ENCODE data around the gene BSG. TPM values are rescaled to one million over a fixed set of nuclear protein-coding genes. Genes with fewer than 3 reads are reported as not detected.

Gene BSG
- total RNA-seq, 1 donor from 2014 or later = 144 TPM

DNA sequence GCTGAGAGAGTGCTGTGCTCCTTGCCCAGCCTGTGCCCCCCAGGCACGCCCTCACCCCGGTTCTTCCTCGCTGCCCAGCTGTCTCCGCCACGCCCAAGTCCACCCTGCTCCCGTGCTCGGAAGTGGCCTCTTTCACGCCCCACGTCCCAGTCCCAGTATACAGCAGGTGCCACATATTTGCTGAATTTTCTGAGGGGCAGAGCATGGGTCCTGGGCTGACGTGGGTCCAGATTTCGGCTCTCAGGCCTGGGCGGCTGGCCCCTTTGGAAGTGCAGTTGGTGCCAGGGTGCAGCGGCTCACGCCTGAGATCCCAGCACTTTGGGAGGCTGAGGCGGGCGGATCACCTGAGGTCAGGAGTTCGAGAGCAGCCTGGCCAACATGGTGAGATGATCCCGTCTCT lies 20.7 kb downstream of the BSG start:
- no peaks in the 10 kb centered on the region for H3K9me3 ChIP-seq (ENCODE audit: control insufficient read depth in 3 of 3, low read length in 3 of 3)
- peaks cover 0 to 1% (median 0%) of the 10 kb centered on the region in 3 donors for H3K4me1 ChIP-seq (ENCODE audit: control insufficient read depth in 3 of 3, insufficient read depth in 3 of 3, low read length in 3 of 3)
- peaks cover 42 to 67% (median 49%) of the 10 kb centered on the region in 3 donors for H3K27me3 ChIP-seq (ENCODE audit: control insufficient read depth in 3 of 3, insufficient read depth in 3 of 3, low read length in 3 of 3)
- no peak overlapping the region for H3K9ac ChIP-seq (ENCODE audit: low read depth in 1 of 3, low read length in 3 of 3)
- no peak overlapping the region for H3K27ac ChIP-seq (ENCODE audit: low read depth, low read length)
- no peak overlapping the region for H3K4me3 ChIP-seq (ENCODE audit: low read length in 3 of 3)
- no peaks in the 10 kb centered on the region for H3K36me3 ChIP-seq (ENCODE audit: control insufficient read depth in 3 of 3, insufficient read depth in 3 of 3, low read length in 3 of 3)

GRCh38 chr19:593505-593904 lies 21.1 kb downstream of the BSG start:
- Histone ChIP-seq H3K9me3 (ENCODE audit: control insufficient read depth in 3 of 3, low read length in 3 of 3) (no peaks in the 10 kb centered on the region), H3K4me1 (ENCODE audit: control insufficient read depth in 3 of 3, insufficient read depth in 3 of 3, low read length in 3 of 3) (no peaks in the 10 kb centered on the region), H3K27me3 (ENCODE audit: control insufficient read depth in 3 of 3, insufficient read depth in 3 of 3, low read length in 3 of 3) (peaks cover 37 to 63% (median 44%) of the 10 kb centered on the region in 3 donors), H3K27ac (ENCODE audit: low read depth, low read length) (no peak overlapping the region), H3K9ac (ENCODE audit: low read depth in 1 of 3, low read length in 3 of 3) (no peak overlapping the region), H3K4me3 (ENCODE audit: low read length in 3 of 3) (no peak overlapping the region), H3K36me3 (ENCODE audit: control insufficient read depth in 3 of 3, insufficient read depth in 3 of 3, low read length in 3 of 3) (no peaks in the 10 kb centered on the region)

GRCh38 chr19:594265-594870 lies 22.0 kb downstream of the BSG start:
- Histone ChIP-seq H3K27ac (ENCODE audit: low read depth, low read length) (no peak overlapping the region), H3K9ac (ENCODE audit: low read depth in 1 of 3, low read length in 3 of 3) (no peak overlapping the region), H3K4me3 (ENCODE audit: low read length in 3 of 3) (no peak overlapping the region), H3K4me1 (ENCODE audit: control insufficient read depth in 3 of 3, insufficient read depth in 3 of 3, low read length in 3 of 3) (no peaks in the 10 kb centered on the region), H3K27me3 (ENCODE audit: control insufficient read depth in 3 of 3, insufficient read depth in 3 of 3, low read length in 3 of 3) (peaks cover 29 to 55% (median 39%) of the 10 kb centered on the region in 3 donors), H3K9me3 (ENCODE audit: control insufficient read depth in 3 of 3, low read length in 3 of 3) (no peaks in the 10 kb centered on the region), H3K36me3 (ENCODE audit: control insufficient read depth in 3 of 3, insufficient read depth in 3 of 3, low read length in 3 of 3) (no peaks in the 10 kb centered on the region)

DNA sequence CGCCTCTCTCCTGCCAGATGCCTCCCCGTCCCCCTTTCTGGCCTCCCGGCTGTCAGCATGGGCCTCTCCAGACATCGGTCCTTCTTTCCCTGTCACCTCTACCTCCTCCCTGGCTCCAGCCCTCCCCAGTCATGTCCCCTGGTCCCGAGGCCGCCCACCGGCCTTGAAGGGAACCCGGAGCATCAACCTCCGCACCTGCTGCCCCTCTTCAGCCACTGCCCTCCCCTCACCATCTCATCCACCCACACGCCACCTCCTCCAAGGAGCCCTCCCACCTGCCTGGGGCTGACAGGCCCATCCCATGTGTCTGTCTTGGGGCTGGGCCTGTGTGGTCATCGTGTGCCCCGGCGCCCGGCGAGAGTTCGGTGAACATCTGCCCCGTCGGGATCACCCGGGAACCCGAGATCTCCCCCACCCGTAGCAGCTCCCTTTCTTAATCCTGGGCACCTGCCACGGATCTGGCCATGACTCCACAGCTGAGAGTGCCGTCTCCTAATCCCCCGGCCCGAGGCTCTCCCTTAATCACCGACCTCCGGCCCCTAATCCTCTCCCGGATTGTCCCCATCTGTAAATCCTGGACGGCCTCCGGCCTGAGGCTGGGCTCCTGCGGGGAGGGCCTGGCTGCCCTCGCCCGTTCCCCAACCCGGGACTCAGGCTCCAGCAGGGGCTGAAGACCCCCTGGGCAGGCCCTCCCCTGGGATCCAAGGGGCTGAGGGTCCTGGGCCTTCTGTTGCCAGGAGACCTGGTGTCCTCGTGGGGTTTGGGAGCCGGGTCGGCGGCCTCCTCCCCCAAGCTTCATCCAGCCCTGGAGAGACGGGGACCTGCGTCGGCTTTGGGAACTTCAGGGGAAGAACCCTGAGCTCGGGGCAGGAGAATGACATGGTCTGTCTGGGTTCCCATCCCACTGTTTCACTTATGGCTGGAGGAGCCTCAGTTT lies 23.2 kb downstream of the BSG start:
- Histone ChIP-seq H3K27me3 (ENCODE audit: control insufficient read depth in 3 of 3, insufficient read depth in 3 of 3, low read length in 3 of 3) (peaks cover 28 to 54% (median 39%) of the 10 kb centered on the region in 3 donors), H3K9me3 (ENCODE audit: control insufficient read depth in 3 of 3, low read length in 3 of 3) (no peaks in the 10 kb centered on the region), H3K36me3 (ENCODE audit: control insufficient read depth in 3 of 3, insufficient read depth in 3 of 3, low read length in 3 of 3) (no peaks in the 10 kb centered on the region), H3K9ac (ENCODE audit: low read depth in 1 of 3, low read length in 3 of 3) (no peak overlapping the region), H3K27ac (ENCODE audit: low read depth, low read length) (no peak overlapping the region), H3K4me1 (ENCODE audit: control insufficient read depth in 3 of 3, insufficient read depth in 3 of 3, low read length in 3 of 3) (no peaks in the 10 kb centered on the region), H3K4me3 (ENCODE audit: low read length in 3 of 3) (no peak overlapping the region)

DNA sequence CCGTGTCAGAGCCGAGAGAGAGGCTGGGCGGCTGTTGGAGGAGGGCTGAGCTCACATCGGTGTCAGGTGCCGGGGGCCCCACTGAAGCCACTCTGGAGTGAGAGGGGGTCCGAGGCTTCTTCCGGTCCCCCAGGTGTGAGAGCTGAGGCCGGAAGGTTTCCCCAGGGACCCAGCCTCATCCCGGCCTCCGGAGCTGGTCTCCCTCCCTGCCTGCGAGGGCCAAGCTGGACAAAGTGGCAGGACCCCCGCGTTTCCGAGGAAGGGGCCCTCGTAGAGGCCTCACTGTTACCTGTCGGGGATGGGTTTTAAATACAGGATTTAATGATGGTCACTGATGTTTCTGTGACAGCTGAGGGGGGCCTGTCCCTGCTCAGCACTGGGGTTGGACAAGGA lies 23.9 kb downstream of the BSG start:
- H3K4me3 ChIP-seq (ENCODE audit: low read length in 3 of 3) = no peak overlapping the region
- H3K27ac ChIP-seq (ENCODE audit: low read depth, low read length) = no peak overlapping the region
- H3K9ac ChIP-seq (ENCODE audit: low read depth in 1 of 3, low read length in 3 of 3) = no peak overlapping the region
- H3K9me3 ChIP-seq (ENCODE audit: control insufficient read depth in 3 of 3, low read length in 3 of 3) = no peaks in the 10 kb centered on the region
- no peaks in the 10 kb centered on the region for H3K36me3 ChIP-seq (ENCODE audit: control insufficient read depth in 3 of 3, insufficient read depth in 3 of 3, low read length in 3 of 3)
- peaks cover 24 to 48% (median 32%) of the 10 kb centered on the region in 3 donors for H3K27me3 ChIP-seq (ENCODE audit: control insufficient read depth in 3 of 3, insufficient read depth in 3 of 3, low read length in 3 of 3)
- no peaks in the 10 kb centered on the region for H3K4me1 ChIP-seq (ENCODE audit: control insufficient read depth in 3 of 3, insufficient read depth in 3 of 3, low read length in 3 of 3)

DNA sequence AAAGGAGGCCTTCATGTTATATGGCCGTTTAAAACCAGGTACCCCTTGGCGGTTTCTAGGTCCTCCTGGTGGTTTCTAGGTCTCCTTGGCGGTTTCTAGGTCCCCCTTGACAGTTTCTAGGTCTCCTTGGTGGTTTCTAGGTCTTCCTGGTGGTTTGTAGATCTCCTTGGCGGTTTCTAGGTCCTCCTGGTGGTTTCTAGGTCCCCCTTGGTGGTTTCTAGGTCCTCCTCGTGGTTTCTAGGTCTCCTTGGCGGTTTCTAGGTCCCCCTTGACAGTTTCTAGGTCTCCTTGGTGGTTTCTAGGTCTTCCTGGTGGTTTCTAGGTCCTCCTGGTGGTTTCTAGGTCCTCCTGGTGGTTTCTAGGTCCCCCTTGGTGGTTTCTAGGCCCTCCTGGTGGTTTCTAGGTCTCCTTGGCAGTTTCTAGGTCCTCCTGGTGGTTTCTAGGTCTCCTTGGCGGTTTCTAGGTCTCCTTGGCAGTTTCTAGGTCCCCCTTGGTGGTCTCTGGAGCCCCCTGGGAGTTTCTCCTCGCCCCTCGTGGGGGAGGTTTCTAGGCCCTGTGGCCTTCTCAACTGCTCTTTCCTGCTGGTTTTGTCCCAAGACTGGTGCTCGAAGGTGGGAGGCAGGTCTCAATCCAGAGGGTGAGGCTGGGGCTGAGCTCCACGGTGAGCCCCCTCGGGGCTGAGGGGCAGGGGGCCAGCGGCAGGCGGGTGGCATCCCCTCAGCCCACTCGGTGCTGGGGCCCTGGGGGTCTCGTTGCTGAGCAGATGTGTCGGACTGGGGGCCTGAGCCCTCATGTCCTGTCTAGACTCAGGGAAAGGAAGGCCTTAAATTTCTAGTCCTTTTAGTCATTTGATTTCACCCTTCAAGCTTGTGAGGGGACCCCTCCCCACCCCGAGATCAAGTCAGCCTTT lies 25.3 kb downstream of the BSG start:
- Histone ChIP-seq H3K9ac (ENCODE audit: low read depth in 1 of 3, low read length in 3 of 3) (no peak overlapping the region), H3K27ac (ENCODE audit: low read depth, low read length) (no peak overlapping the region), H3K27me3 (ENCODE audit: control insufficient read depth in 3 of 3, insufficient read depth in 3 of 3, low read length in 3 of 3) (peaks cover 15 to 34% (median 19%) of the 10 kb centered on the region in 3 donors), H3K4me3 (ENCODE audit: low read length in 3 of 3) (no peak overlapping the region), H3K36me3 (ENCODE audit: control insufficient read depth in 3 of 3, insufficient read depth in 3 of 3, low read length in 3 of 3) (no peaks in the 10 kb centered on the region), H3K4me1 (ENCODE audit: control insufficient read depth in 3 of 3, insufficient read depth in 3 of 3, low read length in 3 of 3) (no peaks in the 10 kb centered on the region), H3K9me3 (ENCODE audit: control insufficient read depth in 3 of 3, low read length in 3 of 3) (no peaks in the 10 kb centered on the region)

DNA sequence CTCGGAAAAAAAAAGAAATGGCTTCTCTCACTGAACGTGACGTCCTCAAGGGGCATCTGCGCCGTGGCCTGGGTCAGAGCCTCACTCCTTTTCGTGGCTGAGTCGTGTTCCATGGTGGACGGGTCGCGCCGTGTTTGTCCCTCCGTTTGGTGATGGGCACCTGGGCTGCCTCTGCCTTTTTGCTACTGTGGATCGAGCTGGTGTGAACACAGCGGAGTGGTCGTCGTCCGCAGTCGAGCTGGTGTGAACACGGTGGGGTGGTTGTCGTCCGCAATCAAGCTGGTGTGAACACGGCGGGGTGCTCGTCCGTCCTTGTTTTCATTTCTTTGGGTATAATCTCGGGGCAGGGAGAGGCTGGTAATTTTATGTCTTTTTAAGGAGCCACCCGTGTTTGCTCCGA lies 28.9 kb downstream of the BSG start:
- no peak overlapping the region for H3K4me3 ChIP-seq (ENCODE audit: low read length in 3 of 3)
- H3K36me3 ChIP-seq (ENCODE audit: control insufficient read depth in 3 of 3, insufficient read depth in 3 of 3, low read length in 3 of 3) = no peaks in the 10 kb centered on the region
- H3K27ac ChIP-seq (ENCODE audit: low read depth, low read length) = no peak overlapping the region
- no peak overlapping the region for H3K9ac ChIP-seq (ENCODE audit: low read depth in 1 of 3, low read length in 3 of 3)
- H3K27me3 ChIP-seq (ENCODE audit: control insufficient read depth in 3 of 3, insufficient read depth in 3 of 3, low read length in 3 of 3) = peaks cover 8 to 10% (median 9%) of the 10 kb centered on the region in 3 donors
- no peaks in the 10 kb centered on the region for H3K9me3 ChIP-seq (ENCODE audit: control insufficient read depth in 3 of 3, low read length in 3 of 3)
- H3K4me1 ChIP-seq (ENCODE audit: control insufficient read depth in 3 of 3, insufficient read depth in 3 of 3, low read length in 3 of 3) = no peaks in the 10 kb centered on the region

GRCh38 chr19:601790-602189 lies 29.4 kb downstream of the BSG start:
- Histone ChIP-seq H3K27ac (ENCODE audit: low read depth, low read length) (no peak overlapping the region), H3K36me3 (ENCODE audit: control insufficient read depth in 3 of 3, insufficient read depth in 3 of 3, low read length in 3 of 3) (no peaks in the 10 kb centered on the region), H3K9me3 (ENCODE audit: control insufficient read depth in 3 of 3, low read length in 3 of 3) (no peaks in the 10 kb centered on the region), H3K4me1 (ENCODE audit: control insufficient read depth in 3 of 3, insufficient read depth in 3 of 3, low read length in 3 of 3) (no peaks in the 10 kb centered on the region), H3K4me3 (ENCODE audit: low read length in 3 of 3) (no peak overlapping the region), H3K27me3 (ENCODE audit: control insufficient read depth in 3 of 3, insufficient read depth in 3 of 3, low read length in 3 of 3) (peaks cover 5 to 9% (median 5%) of the 10 kb centered on the region in 3 donors), H3K9ac (ENCODE audit: low read depth in 1 of 3, low read length in 3 of 3) (no peak overlapping the region)

DNA sequence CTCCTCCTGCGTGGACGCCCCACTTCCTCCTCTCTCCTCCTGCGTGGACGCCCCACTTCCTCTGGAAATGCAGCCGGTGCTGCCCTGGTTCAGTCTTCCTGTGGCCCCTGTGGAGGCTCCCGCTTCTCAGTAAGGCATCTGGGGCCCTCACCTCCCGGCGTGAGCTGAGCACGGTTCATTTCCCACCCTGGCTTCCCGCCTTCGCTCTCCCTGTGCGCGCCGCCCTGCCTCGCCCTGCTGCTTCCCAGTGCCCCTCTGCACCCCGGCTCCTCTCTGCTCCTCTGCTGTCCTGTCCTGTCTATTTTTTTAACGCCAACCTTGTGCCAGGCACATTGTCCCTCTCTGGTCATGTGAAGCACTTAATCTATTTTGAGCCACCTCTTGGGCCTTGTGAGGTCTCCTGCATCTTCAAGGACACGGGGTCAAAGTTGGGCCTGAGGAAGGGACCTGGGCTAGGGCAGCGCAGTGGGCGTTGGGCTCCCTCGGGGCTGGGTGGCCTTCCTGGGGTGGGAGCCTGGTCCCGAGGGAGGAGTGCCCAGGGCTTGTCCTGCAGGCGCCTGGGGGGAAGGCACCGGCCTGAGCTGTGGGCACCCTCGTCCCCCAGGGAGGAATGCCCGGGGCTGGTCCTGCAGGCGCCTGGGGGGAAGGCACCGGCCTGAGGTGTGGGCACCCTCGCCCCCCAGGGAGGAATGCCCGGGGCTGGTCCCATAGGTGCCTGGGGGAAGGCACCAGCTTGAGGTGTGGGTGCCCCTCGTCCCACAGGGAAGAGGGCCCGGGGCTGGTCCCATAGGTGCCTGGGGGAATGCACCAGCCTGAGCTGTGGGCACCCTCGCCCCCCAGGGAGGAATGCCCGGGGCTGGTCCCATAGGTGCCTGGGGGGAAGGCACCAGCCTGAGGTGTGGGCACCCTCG lies 30.2 kb downstream of the BSG start:
- no peak overlapping the region for H3K4me3 ChIP-seq (ENCODE audit: low read length in 3 of 3)
- peaks cover 0 to 7% (median 3%) of the 10 kb centered on the region in 3 donors for H3K27me3 ChIP-seq (ENCODE audit: control insufficient read depth in 3 of 3, insufficient read depth in 3 of 3, low read length in 3 of 3)
- H3K27ac ChIP-seq (ENCODE audit: low read depth, low read length) = no peak overlapping the region
- no peak overlapping the region for H3K9ac ChIP-seq (ENCODE audit: low read depth in 1 of 3, low read length in 3 of 3)
- H3K4me1 ChIP-seq (ENCODE audit: control insufficient read depth in 3 of 3, insufficient read depth in 3 of 3, low read length in 3 of 3) = no peaks in the 10 kb centered on the region
- no peaks in the 10 kb centered on the region for H3K9me3 ChIP-seq (ENCODE audit: control insufficient read depth in 3 of 3, low read length in 3 of 3)
- H3K36me3 ChIP-seq (ENCODE audit: control insufficient read depth in 3 of 3, insufficient read depth in 3 of 3, low read length in 3 of 3) = no peaks in the 10 kb centered on the region

All from skeletal muscle tissue (tissue), 4 donors.